HG03575 (cell line): ENCODE measurements around the gene TFB2M.
"Not testable (repeated sequence)": the region's sequence is repeated elsewhere in the genome, so short reads cannot be mapped to it uniquely, and the experiment has no call there.

ENCODE experiments used
- ATAC-seq: cut with Tn5 transposase; IDR thresholded peaks from one replicate; pipeline ENCODE4 v1.9.1; 2021; ENCODE audit not compliant: unreplicated experiment, insufficient number of reproducible peaks, low FRiP score; ENCODE audit errors: extremely low read depth

The TFB2M gene

GRCh38 chr1:246587032-246587431 lies 21.0 kb upstream of the TFB2M start:
- ATAC-seq = no peak

- no peak for ATAC-seq
These were observed 17.6 kb upstream of the TFB2M start for GRCh38 chr1:246583448-246584185.

- no peak for ATAC-seq
These were observed 17.0 kb upstream of the TFB2M start for GRCh38 chr1:246583056-246583440.

GRCh38 chr1:246582301-246583055 lies 16.4 kb upstream of the TFB2M start:
- no peak for ATAC-seq

GRCh38 chr1:246580497-246581370 lies 14.7 kb upstream of the TFB2M start:
- ATAC-seq = no peak

GRCh38 chr1:246579818-246580217 lies 13.8 kb upstream of the TFB2M start:
- no peak for ATAC-seq

GRCh38 chr1:246577720-246578106 lies 11.7 kb upstream of the TFB2M start:
- no peak for ATAC-seq

- no peak for ATAC-seq
These were observed 11.1 kb upstream of the TFB2M start for GRCh38 chr1:246577082-246577719.

- no peak for ATAC-seq
These were observed 10.6 kb upstream of the TFB2M start for GRCh38 chr1:246576709-246577032.

GRCh38 chr1:246573491-246573890 lies 7.4 kb upstream of the TFB2M start:
- no peak for ATAC-seq

GRCh38 chr1:246572785-246573184 lies 6.7 kb upstream of the TFB2M start:
- ATAC-seq = no peak

GRCh38 chr1:246571953-246572352 lies 5.9 kb upstream of the TFB2M start:
- no peak for ATAC-seq

- ATAC-seq = not testable (repeated sequence)
These were observed 5.2 kb upstream of the TFB2M start for GRCh38 chr1:246571309-246571708.

GRCh38 chr1:246569248-246570238 lies 3.5 kb upstream of the TFB2M start:
- ATAC-seq = no peak

GRCh38 chr1:246567646-246568235 lies 1.7 kb upstream of the TFB2M start:
- no peak for ATAC-seq

- no peak for ATAC-seq
These were observed 968 bp upstream of the TFB2M start for GRCh38 chr1:246566813-246567645.

- no peak for ATAC-seq
These were observed 322 bp downstream of the TFB2M start for GRCh38 chr1:246565751-246566127.
